ENCODE measurements around the gene MAPK11. TPM values are rescaled to one million over a fixed set of nuclear protein-coding genes. Genes with fewer than 3 reads are reported as not detected.

Gene MAPK11
- total and polyA plus RNA-seq, 9 of the 15 experiments (the other 6 are each of a cell fraction or from before 2014, with no cell fraction given): 0.06 to 14.6 (median 5.3) TPM

DNA sequence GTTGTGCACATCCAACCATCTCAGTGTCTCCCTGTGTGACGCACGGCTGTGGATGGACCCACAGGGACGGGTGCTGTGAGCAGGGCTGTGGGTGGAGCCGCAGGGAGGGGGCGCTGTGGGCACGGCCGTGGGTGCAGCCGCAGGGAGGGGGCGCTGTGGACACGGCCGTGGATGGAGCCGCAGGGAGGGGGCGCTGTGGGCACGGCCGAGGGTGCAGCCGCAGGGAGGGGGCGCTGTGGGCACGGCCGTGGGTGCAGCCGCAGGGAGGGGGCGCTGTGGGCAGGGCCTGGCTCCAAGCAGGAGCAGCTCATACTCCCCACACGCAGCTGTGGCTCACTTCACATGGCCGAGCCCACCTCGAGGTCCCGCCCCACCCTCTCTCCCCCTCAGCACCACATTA is 6.0 kb upstream of the MAPK11 start (continued):
- no peak for TF ChIP-seq E2F8 (IDR thresholded peaks at IDR 0.05; ENCODE audit: low read depth, partially characterized antibody)
- no peak for TF ChIP-seq ASH1L (IDR thresholded peaks at IDR 0.05; ENCODE audit: borderline replicate concordance, low read depth, partially characterized antibody)
- TF ChIP-seq HCFC1 (IDR thresholded peaks at IDR 0.05; ENCODE audit: low read depth, low read length): no peak
- TF ChIP-seq ESRRA (IDR thresholded peaks at IDR 0.05; ENCODE audit: borderline replicate concordance, low read depth): no peak
- peak; percentile 82 for TF ChIP-seq ZBTB33 (CRISPR knock-in tag; IDR thresholded peaks at IDR 0.05)
- no peak for TF ChIP-seq MAFG (tag; conservative IDR thresholded peaks at IDR 0.05)
- no peak for TF ChIP-seq ZFP1 (CRISPR knock-in tag; IDR thresholded peaks at IDR 0.05)
- no peak for TF ChIP-seq ZNF232 (CRISPR knock-in tag; IDR thresholded peaks at IDR 0.05)
- no peak for TF ChIP-seq PHB2 (IDR thresholded peaks at IDR 0.05; ENCODE audit: low read depth)
- no peak for TF ChIP-seq PHF8 (IDR thresholded peaks at IDR 0.05; ENCODE audit: borderline replicate concordance, low read length)
- TF ChIP-seq RBM34 (IDR thresholded peaks at IDR 0.05; ENCODE audit: borderline replicate concordance, insufficient read depth, low read length): no peak
- peak; percentile 80 for TF ChIP-seq HNRNPL (IDR thresholded peaks at IDR 0.05; ENCODE audit: low read depth, low read length)
- no peak for TF ChIP-seq ZNF239 (CRISPR knock-in tag; IDR thresholded peaks at IDR 0.05)
- TF ChIP-seq IFI16 (CRISPR knock-in tag; IDR thresholded peaks at IDR 0.05): no peak
- TF ChIP-seq ZNF561 (CRISPR knock-in tag; conservative IDR thresholded peaks at IDR 0.05): no peak
- no peak for TF ChIP-seq ZNF134 (CRISPR knock-in tag; conservative IDR thresholded peaks at IDR 0.05)
- no peak for TF ChIP-seq ZNF318 (IDR thresholded peaks at IDR 0.05; ENCODE audit: borderline replicate concordance in 1 of 2, low read depth in 1 of 2)

Data from K562 (cell line).